HepG2 (cell line): ENCODE measurements around the gene MAPK8IP3. TPM values are rescaled to one million over a fixed set of nuclear protein-coding genes. Genes with fewer than 3 reads are reported as not detected.

ENCODE experiments used
- ATAC-seq: fragments of 200-7000 bp; cut with Tn5 transposase; 3 replicates; pipeline ENCODE4 v1.9.1; 2020; ENCODE audit warnings: mild to moderate bottlenecking, moderate library complexity
- BruUV-seq: library from RNA; stranded (reverse); fragments of 400-500 nt; replicated peaks from 2 replicates; lab custom pipeline; 2021; lab: Mats Ljungman, UMichigan
- CTCF ChIA-PET: fragments of 300-600 bp; formaldehyde crosslinking; extraction: SDS; loops from one replicate; lab custom pipeline; 2021; ENCODE audit warnings: low total read pairs, inconsistent platforms, low intra/inter-chr PET ratio; lab: Yijun Ruan, JAX
- POLR2A ChIA-PET: fragments of 350-600 bp; sonication (Branson Sonifier 250); formaldehyde crosslinking; loops from one replicate; lab custom pipeline; 2020; ENCODE audit warnings: antibody characterized with exemption, inconsistent platforms; lab: Yijun Ruan, JAX
- DNase-seq: peaks from one replicate; pipeline ENCODE4 v3.0.0-alpha.2; 2015; ENCODE audit warnings: low spot score
- FAIRE-seq: peaks from 3 replicates; lab custom pipeline; 2011; peaks lifted over from hg19 to GRCh38; lab: Jason Lieb, UNC
- H2AFZ ChIP-seq: one replicate; pipeline ENCODE4 v1.6.1; 2011; ENCODE audit warnings: low read length, inconsistent platforms
- H3K27ac ChIP-seq: fragments of 300-600 bp; 3 replicates; pipeline ENCODE4 v1.8.0; 2011; ENCODE audit warnings: mixed run types, mild to moderate bottlenecking, mixed read lengths, low read length, inconsistent platforms; ENCODE audit not compliant: insufficient read depth; ENCODE audit errors: extremely low read length
- H3K27me3 ChIP-seq, 2 experiments: fragments of 200-600 bp in 1 of 2; 2 replicates in 1 of 2; 3 replicates in 1 of 2; pipeline versions ENCODE4 v1.6.0 to v1.8.0; 2011; ENCODE audit warnings: low read length in 2 of 2, mild to moderate bottlenecking in 2 of 2, moderate library complexity in 2 of 2, inconsistent platforms in 1 of 2; ENCODE audit not compliant: insufficient read depth in 2 of 2, control insufficient read depth in 1 of 2
- H3K36me3 ChIP-seq, 2 experiments: fragments of 200-600 bp in 1 of 2; replicated peaks in 1 of 2; 2 replicates in 1 of 2; 3 replicates in 1 of 2; pipeline versions ENCODE4 v1.5.1 to v1.8.0; 2011; ENCODE audit warnings: low read length in 2 of 2, inconsistent platforms in 1 of 2; ENCODE audit not compliant: insufficient read depth in 2 of 2, control insufficient read depth in 1 of 2
- H3K4me1 ChIP-seq: 2 replicates; pipeline ENCODE4 v1.5.1; 2012; ENCODE audit warnings: low read length, inconsistent platforms; ENCODE audit not compliant: insufficient read depth
- H3K4me2 ChIP-seq: 2 replicates; pipeline ENCODE4 v1.6.0; 2011; ENCODE audit warnings: low read depth, low read length, inconsistent platforms
- H3K4me3 ChIP-seq, 3 experiments: fragments of 200-600 bp in 1 of 3; sonication (generic), shearing (Covaris generic) in 1 of 3; replicated peaks in 1 of 3; 2 replicates each; pipeline ENCODE4 v1.5.1; 2011 to 2016; ENCODE audit warnings: low read length in 3 of 3, inconsistent platforms in 2 of 3, low read depth in 2 of 3, mild to moderate bottlenecking in 2 of 3, control low read depth in 1 of 3, mixed read lengths in 1 of 3; ENCODE audit not compliant: insufficient read depth in 1 of 3
- H3K79me2 ChIP-seq: one replicate; pipeline ENCODE4 v1.6.1; 2011; ENCODE audit warnings: low read length, inconsistent platforms; ENCODE audit not compliant: insufficient read depth
- H3K9ac ChIP-seq: 2 replicates; pipeline ENCODE4 v1.6.0; 2011; ENCODE audit warnings: mild to moderate bottlenecking, low read depth, low read length, inconsistent platforms; ENCODE audit not compliant: insufficient read depth
- H3K9me3 ChIP-seq: 2 replicates; pipeline ENCODE4 v1.5.1; 2012; ENCODE audit warnings: mild to moderate bottlenecking, low read length
- H4K20me1 ChIP-seq: 2 replicates; pipeline ENCODE4 v1.6.0; 2011; ENCODE audit warnings: inconsistent platforms, mild to moderate bottlenecking, low read length, moderate library complexity; ENCODE audit not compliant: insufficient read depth
- HDAC2 ChIP-seq: sonication (generic); formaldehyde crosslinking; IDR thresholded peaks from 2 replicates; pipeline ENCODE4 v1.4.0; 2020; ENCODE audit warnings: missing genetic modification reagents
- KDM4B ChIP-seq: sonication (generic); formaldehyde crosslinking; IDR thresholded peaks from 2 replicates; pipeline ENCODE4 v1.4.0; 2020; ENCODE audit warnings: missing genetic modification reagents
- KLF16 ChIP-seq, 2 experiments: sonication (generic) in 1 of 2; formaldehyde crosslinking in 1 of 2; IDR thresholded peaks; 2 replicates each; pipeline versions ENCODE4 v1.6.1 to v1.8.0; 2016 to 2023; ENCODE audit warnings: missing genetic modification reagents in 2 of 2, missing compliant biosample characterization in 1 of 2
- RELA ChIP-seq: sonication (generic); formaldehyde crosslinking; IDR thresholded peaks from 2 replicates; pipeline ENCODE4 v1.4.0; 2020; ENCODE audit warnings: missing genetic modification reagents
- SETDB1 ChIP-seq: sonication (generic); formaldehyde crosslinking; IDR thresholded peaks from 2 replicates; pipeline ENCODE4 v1.5.1; 2020; ENCODE audit warnings: missing genetic modification reagents, mild to moderate bottlenecking, borderline replicate concordance
- TBL1XR1 ChIP-seq: fragments of 150-350 bp; IDR thresholded peaks from 2 replicates; pipeline ENCODE4 v1.6.1; 2014; ENCODE audit warnings: borderline replicate concordance, low read length; ENCODE audit not compliant: partially characterized antibody
- ZFP36L1 ChIP-seq: sonication (generic); formaldehyde crosslinking; IDR thresholded peaks from 2 replicates; pipeline ENCODE4 v1.8.0; 2022; ENCODE audit warnings: mild to moderate bottlenecking, missing genetic modification reagents, moderate library complexity
- ZFYVE20 ChIP-seq: sonication (generic); formaldehyde crosslinking; IDR thresholded peaks from 2 replicates; pipeline ENCODE4 v1.8.0; 2023; ENCODE audit warnings: low read depth, mild to moderate bottlenecking, moderate library complexity, missing genetic modification reagents, borderline replicate concordance
- ZNF234 ChIP-seq: sonication (generic); formaldehyde crosslinking; conservative IDR thresholded peaks from 2 replicates; pipeline ENCODE4 v1.5.1; 2020; ENCODE audit warnings: mild to moderate bottlenecking, missing genetic modification reagents
- ZNF468 ChIP-seq: sonication (generic); formaldehyde crosslinking; IDR thresholded peaks from 2 replicates; pipeline ENCODE4 v1.8.0; 2022; ENCODE audit warnings: mild to moderate bottlenecking, moderate library complexity, missing genetic modification reagents
- ZNF549 ChIP-seq: sonication (generic); formaldehyde crosslinking; IDR thresholded peaks from 2 replicates; pipeline ENCODE4 v1.5.0; 2020; ENCODE audit warnings: missing genetic modification reagents
- WGBS: methylation state at CpG from one replicate; pipeline ENCODE4 v1.1.6; 2017; ENCODE audit warnings: low lambda C conversion rate; 5-methylcytosine and 5-hydroxymethylcytosine counted together
- in situ Hi-C: cut with HindIII; loops from 2 replicates; pipeline ENCODE4 v1.10.0; 2017; ENCODE audit warnings: low pct_unique_long_range_greater_than_20kb; ENCODE audit not compliant: extremely low pct_ligation_motif_present
- intact Hi-C: fragments of 100-400 bp; cut with micrococcal nuclease; formaldehyde crosslinking; loops from one replicate; pipeline ENCODE4 v1.10.0; 2022; ENCODE audit not compliant: unreplicated experiment
- polyA plus RNA-seq, 8 experiments: library from polyadenylated mRNA; depleted of rRNA in 3 of 8; stranded (reverse) in 7 of 8; unstranded in 1 of 8; fragments of >200 nt; fragmentation: Illumina TruSeq in 4 of 8; extraction: Trizol in 4 of 8; gene quantifications; 2 replicates each; pipeline versions ENCODE4 v1.2.1 to v1.2.3, GENCODE V29; 2011 to 2016; ENCODE audit warnings: low read depth in 4 of 8, missing spikeins in 1 of 8, mixed read lengths in 1 of 8; ENCODE audit not compliant: insufficient read depth in 1 of 8
- total RNA-seq, 5 experiments: library from RNA; depleted of rRNA; stranded (reverse); fragments of >200 nt; fragmentation: Illumina TruSeq; extraction: Trizol; gene quantifications; 2 replicates each; pipeline ENCODE4 v1.2.3, GENCODE V29; 2016; ENCODE audit warnings: low read depth in 1 of 5
- TF ChIP-seq, protein P1 (sequence below): IDR thresholded peaks from 2 replicates; pipeline ENCODE4 v1.6.1; 2012; ENCODE audit warnings: low read length, improper control_type of control experiment
- TF ChIP-seq, protein P2 (sequence below): sonication (generic); formaldehyde crosslinking; IDR thresholded peaks from 2 replicates; pipeline ENCODE4 v1.5.1; 2020; ENCODE audit warnings: missing genetic modification reagents, mild to moderate bottlenecking, borderline replicate concordance
- TF ChIP-seq, protein P3 (sequence below): sonication (generic); formaldehyde crosslinking; conservative IDR thresholded peaks from 2 replicates; pipeline ENCODE4 v1.8.0; 2022; ENCODE audit warnings: mild to moderate bottlenecking, moderate library complexity, missing genetic modification reagents

MAPK8IP3 gene
- total and polyA plus RNA-seq, 2 of the 13 experiments (the other 11 are each of a cell fraction or from before 2014, with no cell fraction given), result 25.1 to 41.7 TPM

DNA sequence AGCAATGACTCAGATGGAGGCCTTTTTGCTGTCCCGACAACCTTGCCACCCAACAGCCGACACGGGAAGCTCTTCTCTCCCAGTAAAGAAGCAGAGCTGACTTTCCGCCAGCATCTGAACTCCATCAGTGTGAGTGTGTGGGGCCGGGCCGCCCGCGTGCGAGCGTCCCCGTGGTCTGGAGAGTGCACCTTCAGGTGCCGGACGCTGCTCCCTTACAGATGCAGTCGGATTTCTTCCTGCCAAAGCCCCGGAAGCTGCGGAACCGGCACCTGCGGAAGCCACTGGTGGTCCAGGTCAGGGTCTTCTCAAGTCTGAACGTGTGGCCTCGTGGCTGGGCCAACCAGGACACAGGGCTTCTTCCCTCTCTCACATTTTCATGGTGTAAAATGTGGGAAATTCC lies 43.5 kb upstream of the MAPK8IP3 start:
- Histone ChIP-seq H3K9ac (no peak overlapping the region), H3K4me2 (no peak overlapping the region), H3K4me3 (no peak overlapping the region), H4K20me1 (no peaks in the 10 kb centered on the region), H3K79me2 (no peaks in the 10 kb centered on the region), H3K4me1 (no peaks in the 10 kb centered on the region), H3K27me3 (no peaks in the 10 kb centered on the region), H3K9me3 (no peaks in the 10 kb centered on the region), H3K27ac (no peak overlapping the region), H3K36me3 (peaks cover 23 to 72% of the 10 kb centered on the region in 2 experiments), H2AFZ (no peak overlapping the region)
- ATAC-seq (no peak), FAIRE-seq (no peak), DNase-seq (no peak)
- 98% methylated on average over 14 of the region's 20 CpGs for WGBS
- CTCF ChIA-PET, result no interaction called here
- in situ Hi-C loops (no loop called here), intact Hi-C loops (no loop called here)
- POLR2A ChIA-PET, result no interaction called here
- no TSS peak for BruUV-seq
- no peak for TF ChIP-seq ZNF234 (CRISPR knock-in tag)
- TF ChIP-seq ZFP36L1, result no peak
- no peak for TF ChIP-seq RELA (CRISPR knock-in tag)
- TF ChIP-seq HDAC2, result no peak
- TF ChIP-seq, protein P1, sequence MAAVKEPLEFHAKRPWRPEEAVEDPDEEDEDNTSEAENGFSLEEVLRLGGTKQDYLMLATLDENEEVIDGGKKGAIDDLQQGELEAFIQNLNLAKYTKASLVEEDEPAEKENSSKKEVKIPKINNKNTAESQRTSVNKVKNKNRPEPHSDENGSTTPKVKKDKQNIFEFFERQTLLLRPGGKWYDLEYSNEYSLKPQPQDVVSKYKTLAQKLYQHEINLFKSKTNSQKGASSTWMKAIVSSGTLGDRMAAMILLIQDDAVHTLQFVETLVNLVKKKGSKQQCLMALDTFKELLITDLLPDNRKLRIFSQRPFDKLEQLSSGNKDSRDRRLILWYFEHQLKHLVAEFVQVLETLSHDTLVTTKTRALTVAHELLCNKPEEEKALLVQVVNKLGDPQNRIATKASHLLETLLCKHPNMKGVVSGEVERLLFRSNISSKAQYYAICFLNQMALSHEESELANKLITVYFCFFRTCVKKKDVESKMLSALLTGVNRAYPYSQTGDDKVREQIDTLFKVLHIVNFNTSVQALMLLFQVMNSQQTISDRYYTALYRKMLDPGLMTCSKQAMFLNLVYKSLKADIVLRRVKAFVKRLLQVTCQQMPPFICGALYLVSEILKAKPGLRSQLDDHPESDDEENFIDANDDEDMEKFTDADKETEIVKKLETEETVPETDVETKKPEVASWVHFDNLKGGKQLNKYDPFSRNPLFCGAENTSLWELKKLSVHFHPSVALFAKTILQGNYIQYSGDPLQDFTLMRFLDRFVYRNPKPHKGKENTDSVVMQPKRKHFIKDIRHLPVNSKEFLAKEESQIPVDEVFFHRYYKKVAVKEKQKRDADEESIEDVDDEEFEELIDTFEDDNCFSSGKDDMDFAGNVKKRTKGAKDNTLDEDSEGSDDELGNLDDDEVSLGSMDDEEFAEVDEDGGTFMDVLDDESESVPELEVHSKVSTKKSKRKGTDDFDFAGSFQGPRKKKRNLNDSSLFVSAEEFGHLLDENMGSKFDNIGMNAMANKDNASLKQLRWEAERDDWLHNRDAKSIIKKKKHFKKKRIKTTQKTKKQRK, result no peak
- no peak for TF ChIP-seq TBL1XR1
- TF ChIP-seq KLF16 (CRISPR knock-in tag; IDR thresholded peaks at IDR 0.05), result no peak
- TF ChIP-seq ZNF549 (CRISPR knock-in tag), result no peak
- no peak for TF ChIP-seq ZFYVE20
- TF ChIP-seq, protein P2, sequence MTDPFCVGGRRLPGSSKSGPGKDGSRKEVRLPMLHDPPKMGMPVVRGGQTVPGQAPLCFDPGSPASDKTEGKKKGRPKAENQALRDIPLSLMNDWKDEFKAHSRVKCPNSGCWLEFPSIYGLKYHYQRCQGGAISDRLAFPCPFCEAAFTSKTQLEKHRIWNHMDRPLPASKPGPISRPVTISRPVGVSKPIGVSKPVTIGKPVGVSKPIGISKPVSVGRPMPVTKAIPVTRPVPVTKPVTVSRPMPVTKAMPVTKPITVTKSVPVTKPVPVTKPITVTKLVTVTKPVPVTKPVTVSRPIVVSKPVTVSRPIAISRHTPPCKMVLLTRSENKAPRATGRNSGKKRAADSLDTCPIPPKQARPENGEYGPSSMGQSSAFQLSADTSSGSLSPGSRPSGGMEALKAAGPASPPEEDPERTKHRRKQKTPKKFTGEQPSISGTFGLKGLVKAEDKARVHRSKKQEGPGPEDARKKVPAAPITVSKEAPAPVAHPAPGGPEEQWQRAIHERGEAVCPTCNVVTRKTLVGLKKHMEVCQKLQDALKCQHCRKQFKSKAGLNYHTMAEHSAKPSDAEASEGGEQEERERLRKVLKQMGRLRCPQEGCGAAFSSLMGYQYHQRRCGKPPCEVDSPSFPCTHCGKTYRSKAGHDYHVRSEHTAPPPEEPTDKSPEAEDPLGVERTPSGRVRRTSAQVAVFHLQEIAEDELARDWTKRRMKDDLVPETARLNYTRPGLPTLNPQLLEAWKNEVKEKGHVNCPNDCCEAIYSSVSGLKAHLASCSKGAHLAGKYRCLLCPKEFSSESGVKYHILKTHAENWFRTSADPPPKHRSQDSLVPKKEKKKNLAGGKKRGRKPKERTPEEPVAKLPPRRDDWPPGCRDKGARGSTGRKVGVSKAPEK (CRISPR knock-in tag), result no peak
- TF ChIP-seq KDM4B, result no peak
- TF ChIP-seq SETDB1 (CRISPR knock-in tag), result no peak
- TF ChIP-seq, protein P3, sequence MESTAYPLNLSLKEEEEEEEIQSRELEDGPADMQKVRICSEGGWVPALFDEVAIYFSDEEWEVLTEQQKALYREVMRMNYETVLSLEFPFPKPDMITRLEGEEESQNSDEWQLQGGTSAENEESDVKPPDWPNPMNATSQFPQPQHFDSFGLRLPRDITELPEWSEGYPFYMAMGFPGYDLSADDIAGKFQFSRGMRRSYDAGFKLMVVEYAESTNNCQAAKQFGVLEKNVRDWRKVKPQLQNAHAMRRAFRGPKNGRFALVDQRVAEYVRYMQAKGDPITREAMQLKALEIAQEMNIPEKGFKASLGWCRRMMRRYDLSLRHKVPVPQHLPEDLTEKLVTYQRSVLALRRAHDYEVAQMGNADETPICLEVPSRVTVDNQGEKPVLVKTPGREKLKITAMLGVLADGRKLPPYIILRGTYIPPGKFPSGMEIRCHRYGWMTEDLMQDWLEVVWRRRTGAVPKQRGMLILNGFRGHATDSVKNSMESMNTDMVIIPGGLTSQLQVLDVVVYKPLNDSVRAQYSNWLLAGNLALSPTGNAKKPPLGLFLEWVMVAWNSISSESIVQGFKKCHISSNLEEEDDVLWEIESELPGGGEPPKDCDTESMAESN (CRISPR knock-in tag), result no peak
- no peak for TF ChIP-seq ZNF468 (CRISPR knock-in tag)
